Endodermal cell (in vitro differentiated cells): Measurements from ENCODE around the gene UBN1. TPM values are rescaled to one million over a fixed set of nuclear protein-coding genes. Genes with fewer than 3 reads are reported as not detected.

Experiments
- DNase-seq: peaks from one replicate; pipeline ENCODE4 v3.0.0-alpha.2; 2017
- H3K27ac ChIP-seq: 2 replicates; pipeline ENCODE4 v1.5.1; 2013; ENCODE audit warnings: mild to moderate bottlenecking, low read depth, low read length, moderate library complexity
- H3K27me3 ChIP-seq: 2 replicates; pipeline ENCODE4 v1.6.1; 2013; ENCODE audit warnings: mild to moderate bottlenecking, low read length, moderate library complexity; ENCODE audit not compliant: insufficient read depth, control insufficient read depth, poor library complexity, severe bottlenecking
- H3K36me3 ChIP-seq: 2 replicates; pipeline ENCODE4 v1.7.0; 2013; ENCODE audit warnings: mild to moderate bottlenecking, low read length, moderate library complexity; ENCODE audit not compliant: control insufficient read depth, insufficient read depth
- H3K4me1 ChIP-seq: one replicate; pipeline ENCODE4 v1.7.0; 2013; ENCODE audit warnings: low read length; ENCODE audit not compliant: control insufficient read depth, insufficient read depth
- H3K4me3 ChIP-seq: 2 replicates; pipeline ENCODE4 v1.5.1; 2013; ENCODE audit warnings: mild to moderate bottlenecking, low read length, moderate library complexity
- H3K9ac ChIP-seq: 2 replicates; pipeline ENCODE4 v1.6.1; 2013; ENCODE audit warnings: mild to moderate bottlenecking, low read length, moderate library complexity; ENCODE audit not compliant: poor library complexity, severe bottlenecking; ENCODE audit errors: extremely low read depth
- H3K9me3 ChIP-seq: 2 replicates; pipeline ENCODE4 v1.6.1; 2013; ENCODE audit warnings: mild to moderate bottlenecking, low read length, moderate library complexity; ENCODE audit not compliant: control insufficient read depth
- H3K27ac Mint-ChIP-seq: 2 replicates; pipeline ENCODE4 v1.8.0; 2020; ENCODE audit warnings: mixed read lengths
- H3K27me3 Mint-ChIP-seq: 2 replicates; pipeline ENCODE4 v1.8.0; 2021; ENCODE audit warnings: mild to moderate bottlenecking, mixed read lengths; ENCODE audit not compliant: insufficient read depth
- H3K36me3 Mint-ChIP-seq: 2 replicates; pipeline ENCODE4 v1.8.0; 2020; ENCODE audit warnings: low read depth, mixed read lengths
- H3K4me1 Mint-ChIP-seq: 2 replicates; pipeline ENCODE4 v1.8.0; 2020; ENCODE audit warnings: mixed read lengths
- H3K4me3 Mint-ChIP-seq: 2 replicates; pipeline ENCODE4 v1.8.0; 2020; ENCODE audit warnings: mild to moderate bottlenecking, moderate library complexity, mixed read lengths
- H3K9me3 Mint-ChIP-seq: 2 replicates; pipeline ENCODE4 v1.8.0; 2020; ENCODE audit warnings: mild to moderate bottlenecking, mixed read lengths
- WGBS, 2 experiments: methylation state at CpG; one replicate each; pipeline versions ENCODE4 v1.1.5 to v1.1.7; 2013; ENCODE audit warnings: missing lambda C conversion rate in 2 of 2, mixed read lengths in 1 of 2; ENCODE audit not compliant: insufficient coverage in 1 of 2, insufficient read length in 1 of 2; 5-methylcytosine and 5-hydroxymethylcytosine counted together
- total RNA-seq, 2 donors: library from RNA; stranded (reverse); fragmentation: NEBNext Ultra II Directional in 1 of 2; extraction: Animal tissue kit (Norgen Biotek cat#: 25700) in 1 of 2; gene quantifications; 2 replicates in 1 of 2; 3 replicates in 1 of 2; pipeline ENCODE4 v1.2.1, GENCODE V29; 2021
- TF ChIP-seq, protein P1 (sequence below): fragments of 200-600 bp; sonication (generic); conservative IDR thresholded peaks from 2 replicates; pipeline ENCODE4 v1.5.0; 2021; ENCODE audit warnings: antibody characterized with exemption, mild to moderate bottlenecking

UBN1 gene
- total RNA-seq, 2 donors from 2014 or later, result 36.8 to 46.7 TPM

DNA sequence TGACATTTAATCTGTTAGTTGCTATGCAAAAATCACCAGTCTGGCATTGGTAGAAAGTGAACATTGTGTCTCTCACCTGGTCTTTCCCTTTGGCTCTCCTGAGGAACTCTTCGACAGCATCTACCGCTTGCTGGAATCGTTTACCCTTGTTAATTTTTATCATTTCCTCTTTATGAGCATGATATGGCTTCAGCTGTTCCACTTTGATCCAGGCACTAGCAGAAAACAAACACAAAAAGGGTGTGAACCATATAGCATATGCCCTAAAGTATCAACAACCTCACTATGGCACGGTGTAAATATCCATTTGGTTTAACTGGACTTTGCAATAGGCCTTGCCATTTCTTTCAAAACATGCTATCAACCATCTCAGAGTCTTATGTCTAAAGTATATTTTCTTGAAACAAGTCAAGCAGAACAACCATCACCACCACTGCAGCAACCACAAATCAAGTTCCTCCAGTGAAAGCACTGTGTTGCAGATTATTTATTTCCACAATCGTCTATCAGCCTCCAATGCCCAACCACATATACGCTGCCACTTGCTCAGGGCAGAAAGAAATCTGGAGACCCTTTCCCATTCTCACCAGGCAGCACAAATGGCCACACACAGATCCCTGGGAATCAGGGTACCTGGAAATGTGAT, 14.5 kb upstream of the UBN1 start:
- no peak overlapping the region for H3K27ac ChIP-seq

DNA sequence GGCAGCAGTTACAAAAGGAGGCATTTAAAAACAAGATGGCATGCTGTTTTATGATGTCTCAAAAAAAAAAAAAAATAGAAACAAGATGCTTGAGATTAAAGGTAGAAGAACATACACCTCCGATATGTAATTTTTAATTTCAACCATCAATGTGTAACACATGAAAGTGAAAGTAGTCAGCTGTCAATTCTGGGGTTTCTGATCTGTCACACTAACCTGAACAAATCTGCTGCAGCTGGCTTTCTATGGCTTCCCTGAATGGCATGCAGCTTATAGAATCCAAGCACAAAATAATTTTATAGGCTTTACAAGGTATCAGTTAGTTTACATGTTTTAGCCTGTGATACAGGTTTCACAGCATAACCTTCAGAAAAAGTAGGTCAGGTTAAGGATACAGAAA, 13.7 kb upstream of the UBN1 start:
- peaks cover 85% of the 10 kb centered on the region for H3K36me3 ChIP-seq
- DNase-seq, result no peak
- H3K27me3 ChIP-seq, result no peaks in the 10 kb centered on the region
- TF ChIP-seq, protein P1, sequence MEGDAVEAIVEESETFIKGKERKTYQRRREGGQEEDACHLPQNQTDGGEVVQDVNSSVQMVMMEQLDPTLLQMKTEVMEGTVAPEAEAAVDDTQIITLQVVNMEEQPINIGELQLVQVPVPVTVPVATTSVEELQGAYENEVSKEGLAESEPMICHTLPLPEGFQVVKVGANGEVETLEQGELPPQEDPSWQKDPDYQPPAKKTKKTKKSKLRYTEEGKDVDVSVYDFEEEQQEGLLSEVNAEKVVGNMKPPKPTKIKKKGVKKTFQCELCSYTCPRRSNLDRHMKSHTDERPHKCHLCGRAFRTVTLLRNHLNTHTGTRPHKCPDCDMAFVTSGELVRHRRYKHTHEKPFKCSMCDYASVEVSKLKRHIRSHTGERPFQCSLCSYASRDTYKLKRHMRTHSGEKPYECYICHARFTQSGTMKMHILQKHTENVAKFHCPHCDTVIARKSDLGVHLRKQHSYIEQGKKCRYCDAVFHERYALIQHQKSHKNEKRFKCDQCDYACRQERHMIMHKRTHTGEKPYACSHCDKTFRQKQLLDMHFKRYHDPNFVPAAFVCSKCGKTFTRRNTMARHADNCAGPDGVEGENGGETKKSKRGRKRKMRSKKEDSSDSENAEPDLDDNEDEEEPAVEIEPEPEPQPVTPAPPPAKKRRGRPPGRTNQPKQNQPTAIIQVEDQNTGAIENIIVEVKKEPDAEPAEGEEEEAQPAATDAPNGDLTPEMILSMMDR, result no peak
- H3K4me3 ChIP-seq, result no peak overlapping the region
- no peak overlapping the region for H3K9ac ChIP-seq
- H3K36me3 Mint-ChIP-seq, result peaks cover 60% of the 10 kb centered on the region
- H3K27ac ChIP-seq, result no peak overlapping the region
- WGBS, 2 experiments, result 88 to 100% methylated on average over 1 of the region's 1 CpG
- no peaks in the 10 kb centered on the region for H3K27me3 Mint-ChIP-seq
- H3K4me3 Mint-ChIP-seq, result no peak overlapping the region
- H3K9me3 ChIP-seq, result no peaks in the 10 kb centered on the region
- H3K4me1 Mint-ChIP-seq, result no peaks in the 10 kb centered on the region
- no peaks in the 10 kb centered on the region for H3K4me1 ChIP-seq
- H3K27ac Mint-ChIP-seq, result no peak overlapping the region
- no peaks in the 10 kb centered on the region for H3K9me3 Mint-ChIP-seq

More for the DNA sequence above, 14.5 kb upstream of the UBN1 start:
- no peaks in the 10 kb centered on the region for H3K4me1 Mint-ChIP-seq
- no peak for DNase-seq
- TF ChIP-seq, protein P1, result no peak
- H3K9ac ChIP-seq, result no peak overlapping the region
- H3K36me3 ChIP-seq, result peaks cover 82% of the 10 kb centered on the region
- no peaks in the 10 kb centered on the region for H3K27me3 Mint-ChIP-seq
- peaks cover 59% of the 10 kb centered on the region for H3K36me3 Mint-ChIP-seq
- no peak overlapping the region for H3K27ac Mint-ChIP-seq
- no peaks in the 10 kb centered on the region for H3K27me3 ChIP-seq
- no peaks in the 10 kb centered on the region for H3K4me1 ChIP-seq
- 94 to 100% methylated on average over 6 of the region's 6 CpGs for WGBS, 2 experiments
- no peak overlapping the region for H3K4me3 Mint-ChIP-seq
- no peaks in the 10 kb centered on the region for H3K9me3 Mint-ChIP-seq
- no peak overlapping the region for H3K4me3 ChIP-seq
- no peaks in the 10 kb centered on the region for H3K9me3 ChIP-seq

DNA sequence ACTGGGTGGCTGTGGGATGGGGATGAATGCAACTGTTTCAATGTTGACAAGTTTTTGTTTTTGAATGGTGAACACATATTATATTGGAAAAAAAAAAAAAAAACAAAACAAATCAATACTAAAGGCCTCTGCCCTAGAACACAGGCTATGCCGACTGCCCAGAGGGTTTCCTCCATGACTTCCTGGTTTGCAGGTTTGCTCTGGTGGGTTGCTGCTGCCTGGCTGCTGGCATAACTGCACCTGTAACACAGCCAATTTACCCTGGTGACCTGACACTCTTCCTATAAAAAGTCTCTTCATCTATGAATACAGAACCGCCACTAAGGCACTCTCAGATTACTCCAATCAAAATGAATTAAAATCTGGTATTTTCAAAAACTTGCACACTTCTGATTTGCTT, 10.6 kb upstream of the UBN1 start:
- H3K9ac ChIP-seq, result no peak overlapping the region
- no peaks in the 10 kb centered on the region for H3K4me1 Mint-ChIP-seq
- TF ChIP-seq, protein P1, result no peak

More for the DNA sequence above, 10.6 kb upstream of the UBN1 start:
- Histone ChIP-seq H3K9me3 (no peaks in the 10 kb centered on the region), H3K36me3 (peaks cover 83% of the 10 kb centered on the region), H3K27me3 (no peaks in the 10 kb centered on the region), H3K27ac (no peak overlapping the region), H3K4me1 (no peaks in the 10 kb centered on the region), H3K4me3 (no peak overlapping the region)
- H3K4me3 Mint-ChIP-seq, result no peak overlapping the region
- H3K27ac Mint-ChIP-seq, result no peak overlapping the region
- no peaks in the 10 kb centered on the region for H3K27me3 Mint-ChIP-seq
- 96 to 100% methylated on average over 2 of the region's 2 CpGs for WGBS, 2 experiments
- no peak for DNase-seq
- H3K9me3 Mint-ChIP-seq, result no peaks in the 10 kb centered on the region
- H3K36me3 Mint-ChIP-seq, result peaks cover 65% of the 10 kb centered on the region
